Loucy (cell line): ENCODE measurements around the gene MYO9A.

Source experiments
- H2AFZ ChIP-seq: fragments of 200-600 bp; sonication (generic); 2 replicates; pipeline ENCODE4 v1.6.0; 2016; ENCODE audit warnings: antibody characterized with exemption, mild to moderate bottlenecking, low read length, moderate library complexity
- H3F3A ChIP-seq: fragments of 200-600 bp; 2 replicates; pipeline ENCODE4 v1.6.0; 2016; ENCODE audit warnings: antibody characterized with exemption, low read depth, mild to moderate bottlenecking
- H3K27me3 ChIP-seq: fragments of 200-600 bp; sonication (generic); 2 replicates; pipeline ENCODE4 v1.6.1; 2014; ENCODE audit warnings: low read length, mild to moderate bottlenecking; ENCODE audit not compliant: insufficient read depth, poor library complexity, severe bottlenecking
- H3K36me3 ChIP-seq: fragments of 200-600 bp; sonication (generic); 2 replicates; pipeline ENCODE4 v1.6.1; 2016; ENCODE audit warnings: low read length; ENCODE audit not compliant: insufficient read depth
- H3K4me1 ChIP-seq: fragments of 200-600 bp; sonication (generic); 2 replicates; pipeline ENCODE4 v1.5.1; 2014; ENCODE audit warnings: low read length, mild to moderate bottlenecking; ENCODE audit not compliant: insufficient read depth, poor library complexity, severe bottlenecking
- H3K4me2 ChIP-seq: fragments of 200-600 bp; sonication (generic); 2 replicates; pipeline ENCODE4 v1.6.0; 2014; ENCODE audit warnings: antibody characterized with exemption, low read length, low read depth, mild to moderate bottlenecking; ENCODE audit not compliant: poor library complexity, severe bottlenecking
- H3K4me3 ChIP-seq: fragments of 200-600 bp; sonication (generic); 2 replicates; pipeline ENCODE4 v1.5.1; 2014; ENCODE audit warnings: low read length, mild to moderate bottlenecking, mixed read lengths; ENCODE audit not compliant: poor library complexity, severe bottlenecking
- H3K79me2 ChIP-seq: fragments of 200-600 bp; sonication (generic); 2 replicates; pipeline ENCODE4 v1.6.1; 2014; ENCODE audit warnings: low read length; ENCODE audit not compliant: insufficient read depth
- H3K9ac ChIP-seq: fragments of 200-600 bp; sonication (generic); 2 replicates; pipeline ENCODE4 v1.6.0; 2014; ENCODE audit warnings: mild to moderate bottlenecking, low read depth, low read length, moderate library complexity; ENCODE audit not compliant: poor library complexity, severe bottlenecking
- H3K9me2 ChIP-seq: fragments of 200-600 bp; sonication (generic); replicated peaks from 2 replicates; pipeline ENCODE4 v1.6.1; 2016; ENCODE audit warnings: low read depth, low read length, mixed read lengths
- H3K9me3 ChIP-seq: fragments of 200-600 bp; sonication (generic); 2 replicates; pipeline ENCODE4 v1.6.1; 2014; ENCODE audit warnings: mild to moderate bottlenecking, antibody characterized with exemption, low read length, low read depth; ENCODE audit not compliant: insufficient read depth
- H4K20me1 ChIP-seq: fragments of 200-600 bp; sonication (generic); 2 replicates; pipeline ENCODE4 v1.6.0; 2014; ENCODE audit warnings: antibody characterized with exemption, low read length, mild to moderate bottlenecking; ENCODE audit not compliant: insufficient read depth, poor library complexity, severe bottlenecking
- CTCF ChIP-seq: fragments of 200-600 bp; sonication (generic); conservative IDR thresholded peaks from 2 replicates; pipeline ENCODE4 v1.5.1; 2014; ENCODE audit warnings: mild to moderate bottlenecking, antibody characterized with exemption, low read length
- EZH2phosphoT487 ChIP-seq: fragments of 200-600 bp; IDR thresholded peaks from 2 replicates; pipeline ENCODE4 v1.6.1; 2018; ENCODE audit warnings: antibody characterized with exemption, mild to moderate bottlenecking, moderate library complexity, borderline replicate concordance

Gene MYO9A

GRCh38 chr15:72139667-72140066, 21.7 kb upstream of the MYO9A start:
- H3F3A ChIP-seq, result no peaks in the 10 kb centered on the region
- H3K4me2 ChIP-seq, result no peak overlapping the region
- no peaks in the 10 kb centered on the region for H3K36me3 ChIP-seq
- H3K27me3 ChIP-seq, result no peaks in the 10 kb centered on the region
- H3K4me3 ChIP-seq, result no peak overlapping the region
- peaks cover 11% of the 10 kb centered on the region for H3K4me1 ChIP-seq
- no peaks in the 10 kb centered on the region for H3K79me2 ChIP-seq
- TF ChIP-seq EZH2phosphoT487 (no peak), CTCF (no peak)
- no peaks in the 10 kb centered on the region for H3K9me3 ChIP-seq
- H3K9ac ChIP-seq, result no peak overlapping the region
- H4K20me1 ChIP-seq, result no peaks in the 10 kb centered on the region
- H3K9me2 ChIP-seq, result no peaks in the 10 kb centered on the region
- no peak overlapping the region for H2AFZ ChIP-seq

- no peaks in the 10 kb centered on the region for H3K27me3 ChIP-seq
- H3K79me2 ChIP-seq, result no peaks in the 10 kb centered on the region
- no peak for TF ChIP-seq EZH2phosphoT487
- no peak for TF ChIP-seq CTCF
- H3F3A ChIP-seq, result no peaks in the 10 kb centered on the region
- no peak overlapping the region for H3K4me3 ChIP-seq
- no peaks in the 10 kb centered on the region for H3K9me3 ChIP-seq
- no peak overlapping the region for H2AFZ ChIP-seq
- no peak overlapping the region for H3K4me2 ChIP-seq
- H3K9ac ChIP-seq, result no peak overlapping the region
- no peaks in the 10 kb centered on the region for H3K36me3 ChIP-seq
- no peaks in the 10 kb centered on the region for H3K9me2 ChIP-seq
- peaks cover 7% of the 10 kb centered on the region for H3K4me1 ChIP-seq
- H4K20me1 ChIP-seq, result no peaks in the 10 kb centered on the region
Measured at GRCh38 chr15:72136170-72137051, 18.5 kb upstream of the MYO9A start.

DNA sequence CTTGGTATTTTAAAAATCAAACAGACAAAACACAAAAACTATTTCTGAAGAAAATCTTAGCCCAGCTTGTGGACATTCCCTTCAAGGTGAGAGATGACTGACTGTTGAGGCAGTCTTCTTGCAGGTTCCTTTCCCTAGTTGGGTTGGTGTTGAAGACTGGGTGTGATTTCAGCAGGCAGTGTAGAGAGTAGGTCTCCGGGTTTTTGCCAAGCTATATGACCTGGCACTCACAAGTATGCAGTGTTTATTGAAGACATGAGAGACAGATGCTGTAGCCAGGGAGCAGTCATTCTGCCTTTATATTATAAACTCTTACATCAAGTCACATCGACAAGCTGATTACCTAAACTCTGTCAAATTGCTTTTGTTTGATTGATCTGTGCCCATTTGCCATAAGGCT, 17.8 kb upstream of the MYO9A start:
- no peak overlapping the region for H3K4me2 ChIP-seq
- H3K27me3 ChIP-seq, result no peaks in the 10 kb centered on the region
- H4K20me1 ChIP-seq, result no peaks in the 10 kb centered on the region
- H3K4me1 ChIP-seq, result no peaks in the 10 kb centered on the region
- H3K36me3 ChIP-seq, result no peaks in the 10 kb centered on the region
- H2AFZ ChIP-seq, result no peak overlapping the region
- no peak overlapping the region for H3K4me3 ChIP-seq
- no peaks in the 10 kb centered on the region for H3F3A ChIP-seq
- TF ChIP-seq EZH2phosphoT487 (no peak), CTCF (no peak)
- H3K79me2 ChIP-seq, result no peaks in the 10 kb centered on the region
- no peaks in the 10 kb centered on the region for H3K9me2 ChIP-seq
- no peak overlapping the region for H3K9ac ChIP-seq
- H3K9me3 ChIP-seq, result no peaks in the 10 kb centered on the region
